Endothelial cell of umbilical vein (primary cell): ENCODE data around the gene GH1. TPM values are rescaled to one million over a fixed set of nuclear protein-coding genes. Genes with fewer than 3 reads are reported as not detected.

Source experiments
- BruUV-seq: library from RNA; stranded (reverse); fragments of 400-500 nt; replicated peaks from 2 replicates; lab custom pipeline; 2021; lab: Mats Ljungman, UMichigan
- CTCF ChIA-PET: fragments of 300-600, 350-600 bp; sonication (Branson Sonifier 250); formaldehyde crosslinking; loops from one replicate; lab custom pipeline; 2021; ENCODE audit warnings: antibody characterized with exemption, inconsistent platforms; lab: Charles Lee
- POLR2A ChIA-PET: fragments of 300-600, 350-600 bp; sonication (Branson Sonifier 250); formaldehyde crosslinking; loops from one replicate; lab custom pipeline; 2021; ENCODE audit warnings: antibody characterized with exemption, inconsistent platforms; lab: Charles Lee
- DNase-seq: peaks from one replicate; pipeline ENCODE4 v3.0.0-alpha.2; 2011; ENCODE audit warnings: low read depth, low spot score
- FAIRE-seq: peaks from 2 replicates; lab custom pipeline; 2011; peaks lifted over from hg19 to GRCh38; lab: Jason Lieb, UNC
- H2AFZ ChIP-seq: 2 replicates; pipeline ENCODE4 v1.6.0; 2012; ENCODE audit warnings: low read depth, low read length, control low read depth, inconsistent platforms
- H3K27ac ChIP-seq: 2 replicates; pipeline ENCODE4 v1.5.1; 2011; ENCODE audit warnings: low read depth, mild to moderate bottlenecking, control low read depth, low read length, moderate library complexity; ENCODE audit not compliant: insufficient read depth
- H3K27me3 ChIP-seq, 2 experiments: 2 replicates each; pipeline versions ENCODE4 v1.6.0 to v1.6.1; 2011; ENCODE audit warnings: low read length in 2 of 2, mixed read lengths in 1 of 2; ENCODE audit not compliant: control insufficient read depth in 2 of 2, insufficient read depth in 2 of 2
- H3K36me3 ChIP-seq, 2 experiments: 2 replicates in 1 of 2; 3 replicates in 1 of 2; pipeline ENCODE4 v1.5.1; 2011; ENCODE audit warnings: low read length in 2 of 2, mild to moderate bottlenecking in 1 of 2, moderate library complexity in 1 of 2; ENCODE audit not compliant: control insufficient read depth in 2 of 2, insufficient read depth in 2 of 2; ENCODE audit errors: extremely low read depth in 1 of 2
- H3K4me1 ChIP-seq: 3 replicates; pipeline ENCODE4 v1.5.1; 2011; ENCODE audit warnings: mild to moderate bottlenecking, low read length; ENCODE audit not compliant: control insufficient read depth, insufficient read depth; ENCODE audit errors: extremely low read depth
- H3K4me2 ChIP-seq: 2 replicates; pipeline ENCODE4 v1.6.1; 2011; ENCODE audit warnings: low read length, control low read depth, mixed read lengths; ENCODE audit not compliant: insufficient read depth
- H3K4me3 ChIP-seq, 3 experiments: fragments of 200-600 bp in 1 of 3; sonication (generic), shearing (Covaris generic) in 1 of 3; replicated peaks in 1 of 3; 2 replicates each; pipeline ENCODE4 v1.5.1; 2011 to 2016; ENCODE audit warnings: control low read depth in 3 of 3, low read length in 3 of 3, mild to moderate bottlenecking in 2 of 3, inconsistent platforms in 1 of 3, low read depth in 1 of 3, moderate library complexity in 1 of 3; ENCODE audit not compliant: insufficient read depth in 1 of 3
- H3K79me2 ChIP-seq: 2 replicates; pipeline ENCODE4 v1.6.0; 2012; ENCODE audit warnings: low read length, inconsistent platforms; ENCODE audit not compliant: control insufficient read depth, insufficient read depth
- H3K9ac ChIP-seq: replicated peaks from 2 replicates; pipeline ENCODE3; 2011; ENCODE audit warnings: low read length, control low read depth; ENCODE audit not compliant: insufficient read depth; ENCODE audit errors: extremely low read depth
- H3K9me1 ChIP-seq: replicated peaks from 3 replicates; pipeline ENCODE4 v1.6.0; 2011; ENCODE audit warnings: mild to moderate bottlenecking, low read length; ENCODE audit not compliant: control insufficient read depth, insufficient read depth; ENCODE audit errors: extremely low read depth
- H3K9me3 ChIP-seq: replicated peaks from 2 replicates; pipeline ENCODE4 v1.5.1; 2012; ENCODE audit warnings: low read length, inconsistent platforms; ENCODE audit not compliant: control insufficient read depth, insufficient read depth
- H4K20me1 ChIP-seq: replicated peaks from 2 replicates; pipeline ENCODE3; 2011; ENCODE audit warnings: mild to moderate bottlenecking, low read length; ENCODE audit not compliant: control insufficient read depth, insufficient read depth; ENCODE audit errors: extremely low read depth
- EZH2 ChIP-seq: IDR thresholded peaks from 2 replicates; pipeline ENCODE4 v1.6.1; 2012; ENCODE audit warnings: borderline replicate concordance, low read depth, mild to moderate bottlenecking, moderate library complexity, low read length, inconsistent platforms; ENCODE audit not compliant: severe bottlenecking
- GATA2 ChIP-seq: IDR thresholded peaks from 2 replicates; pipeline ENCODE4 v1.7.0; 2011; ENCODE audit warnings: low read depth, mild to moderate bottlenecking, moderate library complexity, mixed read lengths, low read length; ENCODE audit not compliant: insufficient read length, insufficient read depth
- JUN ChIP-seq: IDR thresholded peaks from 2 replicates; pipeline ENCODE4 v1.6.1; 2011; ENCODE audit warnings: borderline replicate concordance, low read depth; ENCODE audit not compliant: insufficient read length, insufficient read depth
- MAX ChIP-seq: IDR thresholded peaks from 2 replicates; pipeline ENCODE4 v1.6.1; 2011; ENCODE audit not compliant: insufficient read depth, insufficient read length
- MYC ChIP-seq: IDR thresholded peaks from one replicate; pipeline ENCODE4 v1.6.1; 2011; ENCODE audit warnings: mild to moderate bottlenecking, low read depth, low read length
- POLR2A ChIP-seq: IDR thresholded peaks from 2 replicates; pipeline ENCODE4 v1.6.1; 2012; ENCODE audit warnings: low read depth, mild to moderate bottlenecking, control low read depth, low read length
- POLR2AphosphoS5 ChIP-seq: IDR thresholded peaks from 2 replicates; pipeline ENCODE4 v1.6.1; 2012; ENCODE audit warnings: low read depth, mild to moderate bottlenecking, control low read depth, low read length, moderate library complexity; ENCODE audit not compliant: insufficient read depth
- dilution Hi-C: fragments of 300-500 bp; cut with MboI; formaldehyde crosslinking; loops from one replicate; pipeline ENCODE4 v1.15.0; 2019; ENCODE audit warnings: low sequenced_read_pairs; ENCODE audit not compliant: extremely low pct_ligation_motif_present
- intact Hi-C: fragments of 100-400 bp; cut with micrococcal nuclease; formaldehyde crosslinking; loops from one replicate; pipeline ENCODE4 v1.10.0; 2022
- polyA plus RNA-seq, 4 experiments: library from polyadenylated mRNA; depleted of rRNA in 3 of 4; stranded (reverse) in 3 of 4; unstranded in 1 of 4; fragments of >200 nt; gene quantifications; 2 replicates each; pipeline versions ENCODE4 v1.2.1 to v1.2.3, GENCODE V29; 2011 to 2012; ENCODE audit warnings: missing spikeins in 1 of 4
- total RNA-seq: library from RNA; stranded (reverse); gene quantifications from 2 replicates; pipeline ENCODE4 v1.2.3, GENCODE V29; 2021
- TF ChIP-seq, protein P1 (sequence below), 2 donors: IDR thresholded peaks; 1 replicate in 1 of 2; 2 replicates in 1 of 2; pipeline ENCODE4 v1.5.1; 2011; ENCODE audit warnings: low read length in 2 of 2, mild to moderate bottlenecking in 2 of 2, moderate library complexity in 2 of 2, control low read depth in 1 of 2, inconsistent platforms in 1 of 2, low read depth in 1 of 2; ENCODE audit not compliant: insufficient read depth in 1 of 2; ENCODE audit errors: extremely low read depth in 1 of 2

The GH1 gene
- total and polyA plus RNA-seq, 2 donors (not counting 3 experiments of a cell fraction or from before 2014, with no cell fraction given), result not detected

DNA sequence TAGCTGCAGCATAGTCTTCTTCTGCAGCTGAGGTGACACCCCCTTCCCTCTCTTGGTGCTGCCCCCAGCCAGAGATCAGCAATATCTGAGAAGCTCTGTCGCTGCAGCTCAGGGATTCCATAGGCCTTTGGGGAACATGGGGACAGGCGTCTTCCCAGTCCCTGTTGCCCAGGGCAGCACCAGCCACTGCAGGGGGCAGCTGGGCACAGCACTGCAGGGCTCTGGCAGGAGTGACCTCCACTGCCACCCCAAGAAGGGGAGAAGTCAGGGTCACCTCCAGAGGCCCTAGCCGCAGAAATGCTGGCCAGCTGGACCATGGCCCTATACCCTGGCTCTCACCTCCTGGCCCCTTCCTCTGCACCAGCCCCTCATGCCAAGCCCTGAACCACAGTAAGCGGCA is 37.2 kb upstream of the GH1 start:
- Histone ChIP-seq H4K20me1 (no peaks in the 10 kb centered on the region), H2AFZ (no peak overlapping the region), H3K27me3 (no peaks in the 10 kb centered on the region), H3K9ac (no peak overlapping the region), H3K9me1 (no peaks in the 10 kb centered on the region), H3K9me3 (no peaks in the 10 kb centered on the region), H3K4me3 (no peak overlapping the region), H3K36me3 (no peaks in the 10 kb centered on the region), H3K4me2 (no peak overlapping the region), H3K4me1 (no peaks in the 10 kb centered on the region), H3K79me2 (no peaks in the 10 kb centered on the region), H3K27ac (no peak overlapping the region)
- no peak for DNase-seq
- no peak for FAIRE-seq
- intact Hi-C loops (no loop called here), dilution Hi-C loops (no loop called here)
- TF ChIP-seq GATA2 (no peak), POLR2AphosphoS5 (no peak), JUN (no peak), MYC (no peak), POLR2A (no peak), MAX (no peak), EZH2 (no peak)
- TF ChIP-seq, protein P1, sequence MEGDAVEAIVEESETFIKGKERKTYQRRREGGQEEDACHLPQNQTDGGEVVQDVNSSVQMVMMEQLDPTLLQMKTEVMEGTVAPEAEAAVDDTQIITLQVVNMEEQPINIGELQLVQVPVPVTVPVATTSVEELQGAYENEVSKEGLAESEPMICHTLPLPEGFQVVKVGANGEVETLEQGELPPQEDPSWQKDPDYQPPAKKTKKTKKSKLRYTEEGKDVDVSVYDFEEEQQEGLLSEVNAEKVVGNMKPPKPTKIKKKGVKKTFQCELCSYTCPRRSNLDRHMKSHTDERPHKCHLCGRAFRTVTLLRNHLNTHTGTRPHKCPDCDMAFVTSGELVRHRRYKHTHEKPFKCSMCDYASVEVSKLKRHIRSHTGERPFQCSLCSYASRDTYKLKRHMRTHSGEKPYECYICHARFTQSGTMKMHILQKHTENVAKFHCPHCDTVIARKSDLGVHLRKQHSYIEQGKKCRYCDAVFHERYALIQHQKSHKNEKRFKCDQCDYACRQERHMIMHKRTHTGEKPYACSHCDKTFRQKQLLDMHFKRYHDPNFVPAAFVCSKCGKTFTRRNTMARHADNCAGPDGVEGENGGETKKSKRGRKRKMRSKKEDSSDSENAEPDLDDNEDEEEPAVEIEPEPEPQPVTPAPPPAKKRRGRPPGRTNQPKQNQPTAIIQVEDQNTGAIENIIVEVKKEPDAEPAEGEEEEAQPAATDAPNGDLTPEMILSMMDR (IDR thresholded peaks at IDR 0.05; ENCODE audit: extremely low read depth in 1 of 2, insufficient read depth in 1 of 2, low read depth in 1 of 2, low read length in 2 of 2), result no peak
- no TSS peak for BruUV-seq
- CTCF ChIA-PET, result interaction anchor here (1.3 to 7.0 kb wide), 6 partner anchors 10 to 178 kb away, joined by 3 to 50 read pairs (median 6); partner anchors contain the start of gene GH1
- POLR2A ChIA-PET, result no interaction called here
